HEK293 (cell line): ENCODE results near the gene DNAJC6.

Experiments used
- CTCF ChIA-PET: fragments of 350-600 bp; formaldehyde crosslinking; extraction: SDS; loops from one replicate; lab custom pipeline; 2021; ENCODE audit warnings: antibody characterized with exemption; lab: Yijun Ruan, JAX
- POLR2A ChIA-PET: fragments of 300-600 bp; formaldehyde crosslinking; extraction: SDS; loops from one replicate; lab custom pipeline; 2020; ENCODE audit warnings: antibody characterized with exemption, inconsistent platforms; lab: Yijun Ruan, JAX
- H3K27ac ChIP-seq: fragments of 200-500 bp; sonication (Bioruptor generic); 2 replicates; pipeline ENCODE4 v1.5.1; 2014; ENCODE audit warnings: low read depth, low read length, control low read depth, inconsistent platforms; ENCODE audit errors: extremely low read depth
- H3K36me3 ChIP-seq, 2 experiments: fragments of 200-500 bp in 1 of 2; sonication (Bioruptor generic) in 1 of 2; 1 replicate in 1 of 2; 2 replicates in 1 of 2; pipeline ENCODE4 v1.5.1; 2014 to 2017; ENCODE audit warnings: inconsistent platforms in 2 of 2, low read length in 2 of 2; ENCODE audit not compliant: control insufficient read depth in 2 of 2, insufficient read depth in 1 of 2
- H3K4me1 ChIP-seq: fragments of 200-500 bp; sonication (Bioruptor generic); 2 replicates; pipeline ENCODE4 v1.5.1; 2014; ENCODE audit warnings: mild to moderate bottlenecking, low read length, inconsistent platforms; ENCODE audit not compliant: control insufficient read depth, insufficient read depth
- H3K4me3 ChIP-seq: 2 replicates; pipeline ENCODE4 v1.5.1; 2011; ENCODE audit warnings: low read depth, mild to moderate bottlenecking, control low read depth, low read length, moderate library complexity
- H3K9me3 ChIP-seq: fragments of 200-500 bp; sonication (Bioruptor generic); 2 replicates; pipeline ENCODE4 v1.5.1; 2014; ENCODE audit warnings: low read depth, low read length, inconsistent platforms; ENCODE audit not compliant: control insufficient read depth, insufficient read depth
- ELK4 ChIP-seq: IDR thresholded peaks from 2 replicates; pipeline ENCODE4 v1.6.1; 2011; ENCODE audit warnings: mild to moderate bottlenecking, low read depth, low read length, borderline replicate concordance
- PRDM1 ChIP-seq: fragments of 450-650 bp; formaldehyde crosslinking; IDR thresholded peaks from 2 replicates; pipeline ENCODE4; 2016; ENCODE audit warnings: missing biosample characterization, missing genetic modification characterization
- PRDM2 ChIP-seq: fragments of 450-650 bp; formaldehyde crosslinking; IDR thresholded peaks from 2 replicates; pipeline ENCODE4 v1.5.1; 2016; ENCODE audit warnings: missing biosample characterization, missing genetic modification characterization, borderline replicate concordance
- SCRT1 ChIP-seq: fragments of 450-650 bp; formaldehyde crosslinking; IDR thresholded peaks from 2 replicates; pipeline ENCODE4 v1.5.1; 2016; ENCODE audit warnings: missing biosample characterization, missing genetic modification characterization, borderline replicate concordance
- ZBTB1 ChIP-seq: fragments of 450-650 bp; formaldehyde crosslinking; IDR thresholded peaks from 2 replicates; pipeline ENCODE4 v1.5.1; 2016; ENCODE audit warnings: missing biosample characterization, missing genetic modification characterization
- ZBTB11 ChIP-seq: fragments of 450-650 bp; formaldehyde crosslinking; conservative IDR thresholded peaks from 2 replicates; pipeline ENCODE4 v1.5.1; 2016; ENCODE audit warnings: low read depth, missing biosample characterization, missing genetic modification characterization
- ZBTB26 ChIP-seq: fragments of 450-650 bp; formaldehyde crosslinking; optimal IDR thresholded peaks from 2 replicates; pipeline ENCODE3; 2016; ENCODE audit warnings: missing biosample characterization, mild to moderate bottlenecking, missing genetic modification characterization
- ZNF112 ChIP-seq: fragments of 450-650 bp; formaldehyde crosslinking; IDR thresholded peaks from 2 replicates; pipeline ENCODE4 v1.5.0; 2017; ENCODE audit warnings: missing biosample characterization, missing genetic modification characterization
- ZNF132 ChIP-seq: fragments of 450-650 bp; formaldehyde crosslinking; IDR thresholded peaks from 2 replicates; pipeline ENCODE4 v1.5.1; 2017; ENCODE audit warnings: missing biosample characterization, missing genetic modification characterization, borderline replicate concordance
- ZNF266 ChIP-seq: fragments of 450-650 bp; formaldehyde crosslinking; IDR thresholded peaks from 2 replicates; pipeline ENCODE4 v1.5.1; 2016; ENCODE audit warnings: missing biosample characterization, missing genetic modification characterization, low read depth
- ZNF274 ChIP-seq, 2 experiments: fragments of 200-500 bp in 1 of 2; fragments of 450-650 bp in 1 of 2; sonication (Bioruptor generic) in 1 of 2; formaldehyde crosslinking in 1 of 2; IDR thresholded peaks; 2 replicates each; pipeline versions ENCODE4 v1.5.1 to v1.6.1; 2014 to 2016; ENCODE audit warnings: borderline replicate concordance in 1 of 2, inconsistent platforms in 1 of 2, low read length in 1 of 2, missing biosample characterization in 1 of 2, missing genetic modification characterization in 1 of 2
- ZNF549 ChIP-seq: fragments of 450-650 bp; IDR thresholded peaks from 2 replicates; pipeline ENCODE4 v1.5.1; 2018; ENCODE audit warnings: missing biosample characterization, missing genetic modification characterization, mild to moderate bottlenecking, inconsistent platforms, moderate library complexity
- ZNF776 ChIP-seq: fragments of 450-650 bp; formaldehyde crosslinking; IDR thresholded peaks from 2 replicates; pipeline ENCODE4 v1.5.0; 2017; ENCODE audit warnings: missing biosample characterization, missing genetic modification characterization, borderline replicate concordance
- ZXDB ChIP-seq: fragments of 450-650 bp; formaldehyde crosslinking; IDR thresholded peaks from 2 replicates; pipeline ENCODE4 v1.5.1; 2016; ENCODE audit warnings: missing biosample characterization, missing genetic modification characterization
- TF ChIP-seq, protein P1 (sequence below): fragments of 450-650 bp; formaldehyde crosslinking; IDR thresholded peaks from 2 replicates; pipeline ENCODE4 v1.5.1; 2016; ENCODE audit warnings: missing biosample characterization, missing genetic modification characterization, low read depth
- TF ChIP-seq, protein P2 (sequence below): fragments of 450-650 bp; formaldehyde crosslinking; IDR thresholded peaks from 2 replicates; pipeline ENCODE4 v1.5.1; 2016; ENCODE audit warnings: missing biosample characterization, missing genetic modification characterization

DNAJC6 gene

GRCh38 chr1:65388908-65389695 is 79.8 kb downstream of the DNAJC6 start (continued):
- TF ChIP-seq, protein P1, sequence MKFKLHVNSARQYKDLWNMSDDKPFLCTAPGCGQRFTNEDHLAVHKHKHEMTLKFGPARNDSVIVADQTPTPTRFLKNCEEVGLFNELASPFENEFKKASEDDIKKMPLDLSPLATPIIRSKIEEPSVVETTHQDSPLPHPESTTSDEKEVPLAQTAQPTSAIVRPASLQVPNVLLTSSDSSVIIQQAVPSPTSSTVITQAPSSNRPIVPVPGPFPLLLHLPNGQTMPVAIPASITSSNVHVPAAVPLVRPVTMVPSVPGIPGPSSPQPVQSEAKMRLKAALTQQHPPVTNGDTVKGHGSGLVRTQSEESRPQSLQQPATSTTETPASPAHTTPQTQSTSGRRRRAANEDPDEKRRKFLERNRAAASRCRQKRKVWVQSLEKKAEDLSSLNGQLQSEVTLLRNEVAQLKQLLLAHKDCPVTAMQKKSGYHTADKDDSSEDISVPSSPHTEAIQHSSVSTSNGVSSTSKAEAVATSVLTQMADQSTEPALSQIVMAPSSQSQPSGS (tag by site-specific recombination) = no peak
- TF ChIP-seq ELK4 (no peak), ZNF266 (no peak), ZNF274 (IDR thresholded peaks at IDR 0.05; ENCODE audit: low read length) (no peak), ZNF274 (tag by site-specific recombination; IDR thresholded peaks at IDR 0.05; ENCODE audit: borderline replicate concordance) (no peak), ZNF549 (tag by site-specific recombination) (no peak), PRDM1 (no peak), ZNF776 (tag by site-specific recombination) (no peak), ZBTB1 (tag by site-specific recombination) (no peak), SCRT1 (tag by site-specific recombination) (no peak)

GRCh38 chr1:65392497-65392896 is 83.2 kb downstream of the DNAJC6 start:
- Histone ChIP-seq H3K4me1 (no peaks in the 10 kb centered on the region), H3K27ac (no peak overlapping the region), H3K9me3 (no peaks in the 10 kb centered on the region), H3K4me3 (no peak overlapping the region), H3K36me3 (peaks cover 0 to 76% of the 10 kb centered on the region in 2 experiments; a peak in 1 of 3 replicates)
- CTCF ChIA-PET = interaction anchor here (1.2 kb wide), 1 partner anchor 9 kb away, joined by 3 read pairs; no protein-coding TSS in a partner anchor
- TF ChIP-seq ZBTB26 (tag by site-specific recombination) (no peak), ZXDB (no peak), ZNF132 (tag by site-specific recombination) (no peak), ZNF112 (tag by site-specific recombination) (no peak), PRDM2 (no peak), ZBTB11 (no peak)
- TF ChIP-seq, protein P2, sequence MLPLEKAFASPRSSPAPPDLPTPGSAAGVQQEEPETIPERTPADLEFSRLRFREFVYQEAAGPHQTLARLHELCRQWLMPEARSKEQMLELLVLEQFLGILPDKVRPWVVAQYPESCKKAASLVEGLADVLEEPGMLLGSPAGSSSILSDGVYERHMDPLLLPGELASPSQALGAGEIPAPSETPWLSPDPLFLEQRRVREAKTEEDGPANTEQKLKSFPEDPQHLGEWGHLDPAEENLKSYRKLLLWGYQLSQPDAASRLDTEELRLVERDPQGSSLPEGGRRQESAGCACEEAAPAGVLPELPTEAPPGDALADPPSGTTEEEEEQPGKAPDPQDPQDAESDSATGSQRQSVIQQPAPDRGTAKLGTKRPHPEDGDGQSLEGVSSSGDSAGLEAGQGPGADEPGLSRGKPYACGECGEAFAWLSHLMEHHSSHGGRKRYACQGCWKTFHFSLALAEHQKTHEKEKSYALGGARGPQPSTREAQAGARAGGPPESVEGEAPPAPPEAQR (tag by site-specific recombination) = no peak
- POLR2A ChIA-PET = no interaction called here
